Measurements from ENCODE around the gene MAP2K4. TPM values are rescaled to one million over a fixed set of nuclear protein-coding genes. Genes with fewer than 3 reads are reported as not detected.
"Not testable (repeated sequence)": the region's sequence is repeated elsewhere in the genome, so short reads cannot be mapped to it uniquely, and the experiment has no call there.

Gene MAP2K4
- total RNA-seq, 2 donors from 2014 or later: 49.0 to 54.6 TPM

- Histone ChIP-seq H3K9ac (ENCODE audit: extremely low read depth, low read length, poor library complexity, severe bottlenecking) (no peak overlapping the region), H3K4me1 (ENCODE audit: control insufficient read depth, insufficient read depth, low read length) (no peaks in the 10 kb centered on the region), H3K27me3 (ENCODE audit: control insufficient read depth, insufficient read depth, low read length, poor library complexity, severe bottlenecking) (no peaks in the 10 kb centered on the region), H3K27ac (ENCODE audit: low read depth, low read length) (no peak overlapping the region), H3K9me3 (ENCODE audit: control insufficient read depth, low read length) (peaks cover 8% of the 10 kb centered on the region), H3K36me3 (ENCODE audit: control insufficient read depth, insufficient read depth, low read length) (peaks cover 67% of the 10 kb centered on the region), H3K4me3 (ENCODE audit: low read length) (no peak overlapping the region)
- DNase-seq: no peak
- no peak for TF ChIP-seq CTCF (conservative IDR thresholded peaks at IDR 0.05)
- 82% methylated on average over 1 of the region's 1 CpG; no CpG with 5 or more reads in 1 of the 2 experiments for WGBS, 2 experiments (ENCODE audit: insufficient coverage in 1 of 2, insufficient read length in 1 of 2)
- peaks cover 77% of the 10 kb centered on the region for H3K36me3 Mint-ChIP-seq (ENCODE audit: low read depth)
- no peak overlapping the region for H3K27ac Mint-ChIP-seq
- no peak overlapping the region for H3K4me3 Mint-ChIP-seq
- H3K9me3 Mint-ChIP-seq: peaks cover 4% of the 10 kb centered on the region
- H3K27me3 Mint-ChIP-seq (ENCODE audit: insufficient read depth): no peaks in the 10 kb centered on the region
- no peaks in the 10 kb centered on the region for H3K4me1 Mint-ChIP-seq
Measured at GRCh38 chr17:12137859-12138258, 117.2 kb downstream of the MAP2K4 start.

- Histone ChIP-seq H3K9me3 (ENCODE audit: control insufficient read depth, low read length) (peaks cover 8% of the 10 kb centered on the region), H3K9ac (ENCODE audit: extremely low read depth, low read length, poor library complexity, severe bottlenecking) (no peak overlapping the region), H3K36me3 (ENCODE audit: control insufficient read depth, insufficient read depth, low read length) (peaks cover 80% of the 10 kb centered on the region), H3K27me3 (ENCODE audit: control insufficient read depth, insufficient read depth, low read length, poor library complexity, severe bottlenecking) (no peaks in the 10 kb centered on the region), H3K4me1 (ENCODE audit: control insufficient read depth, insufficient read depth, low read length) (no peaks in the 10 kb centered on the region), H3K27ac (ENCODE audit: low read depth, low read length) (no peak overlapping the region), H3K4me3 (ENCODE audit: low read length) (no peak overlapping the region)
- Mint-ChIP-seq H3K36me3 (ENCODE audit: low read depth) (peaks cover 82% of the 10 kb centered on the region), H3K4me1 (no peaks in the 10 kb centered on the region), H3K9me3 (peaks cover 6% of the 10 kb centered on the region), H3K27me3 (ENCODE audit: insufficient read depth) (no peaks in the 10 kb centered on the region), H3K27ac (no peak overlapping the region), H3K4me3 (no peak overlapping the region)
- 95 to 98% methylated on average over 4 to 5 of the region's 5 CpGs for WGBS, 2 experiments (ENCODE audit: insufficient coverage in 1 of 2, insufficient read length in 1 of 2)
- DNase-seq: no peak
- no peak for TF ChIP-seq CTCF (conservative IDR thresholded peaks at IDR 0.05)
Measured at GRCh38 chr17:12140685-12141084, 120.0 kb downstream of the MAP2K4 start.

DNA sequence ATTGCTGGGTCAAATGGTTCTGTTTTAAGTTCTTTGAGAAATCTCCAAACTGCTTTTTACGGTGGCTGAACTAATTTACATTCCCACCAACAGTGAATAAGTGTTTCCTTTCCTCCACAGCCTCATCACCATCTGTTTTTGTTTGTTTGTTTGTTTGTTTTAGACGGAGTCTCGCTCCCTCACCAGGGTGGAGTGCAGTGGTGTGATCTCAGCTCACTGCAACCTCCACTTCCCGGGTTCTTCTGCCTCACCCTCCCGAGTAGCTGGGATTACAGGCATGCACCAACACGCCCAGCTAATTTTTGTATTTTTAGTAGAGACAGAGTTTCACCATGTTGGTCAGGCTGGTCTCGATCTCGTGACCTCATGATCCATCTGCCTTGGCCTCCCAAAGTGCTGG, 141.5 kb downstream of the MAP2K4 start:
- not testable (repeated sequence) for H3K27me3 ChIP-seq (ENCODE audit: control insufficient read depth, insufficient read depth, low read length, poor library complexity, severe bottlenecking); H3K36me3 Mint-ChIP-seq (ENCODE audit: low read depth); H3K4me3 ChIP-seq (ENCODE audit: low read length); H3K9ac ChIP-seq (ENCODE audit: extremely low read depth, low read length, poor library complexity, severe bottlenecking); H3K4me1 ChIP-seq (ENCODE audit: control insufficient read depth, insufficient read depth, low read length); H3K36me3 ChIP-seq (ENCODE audit: control insufficient read depth, insufficient read depth, low read length); H3K4me3 Mint-ChIP-seq; H3K27me3 Mint-ChIP-seq (ENCODE audit: insufficient read depth); DNase-seq; H3K27ac Mint-ChIP-seq; H3K4me1 Mint-ChIP-seq; H3K27ac ChIP-seq (ENCODE audit: low read depth, low read length)
- peaks cover 35% of the 10 kb centered on the region for H3K9me3 Mint-ChIP-seq
- WGBS, 2 experiments (ENCODE audit: insufficient coverage in 1 of 2, insufficient read length in 1 of 2): 89 to 100% methylated on average over 2 to 8 of the region's 8 CpGs
- peaks cover 11% of the 10 kb centered on the region for H3K9me3 ChIP-seq (ENCODE audit: control insufficient read depth, low read length)

DNA sequence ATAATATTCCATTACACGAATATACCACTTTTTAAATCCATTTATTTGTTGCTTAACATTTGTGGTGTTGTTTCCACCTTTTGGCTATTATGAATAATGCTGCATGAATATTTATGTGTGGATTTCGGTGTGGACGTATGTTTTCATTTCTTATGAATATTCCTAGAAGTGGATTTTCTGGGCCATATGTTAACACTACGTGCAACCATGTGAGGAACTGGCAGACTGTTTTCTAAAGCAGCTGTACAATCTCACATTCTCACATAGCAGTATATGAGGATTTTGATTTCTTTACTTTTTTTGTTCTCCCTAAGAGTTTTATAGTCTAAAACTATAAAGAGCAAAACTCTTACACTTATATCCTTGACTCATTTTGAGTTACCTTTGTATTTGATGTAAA, 143.4 kb downstream of the MAP2K4 start:
- no peak overlapping the region for H3K4me3 ChIP-seq (ENCODE audit: low read length)
- no peaks in the 10 kb centered on the region for H3K36me3 ChIP-seq (ENCODE audit: control insufficient read depth, insufficient read depth, low read length)
- WGBS, 2 experiments (ENCODE audit: insufficient coverage in 1 of 2, insufficient read length in 1 of 2): 84% methylated on average over 3 of the region's 4 CpGs; no CpG with 5 or more reads in 1 of the 2 experiments
- H3K9me3 Mint-ChIP-seq: peaks cover 30% of the 10 kb centered on the region
- H3K27me3 Mint-ChIP-seq (ENCODE audit: insufficient read depth): peaks cover 2% of the 10 kb centered on the region
- no peaks in the 10 kb centered on the region for H3K4me1 Mint-ChIP-seq
- no peaks in the 10 kb centered on the region for H3K4me1 ChIP-seq (ENCODE audit: control insufficient read depth, insufficient read depth, low read length)
- no peak overlapping the region for H3K4me3 Mint-ChIP-seq
- H3K27ac ChIP-seq (ENCODE audit: low read depth, low read length): no peak overlapping the region
- H3K9ac ChIP-seq (ENCODE audit: extremely low read depth, low read length, poor library complexity, severe bottlenecking): no peak overlapping the region
- DNase-seq: no peak
- H3K27ac Mint-ChIP-seq: no peak overlapping the region
- no peaks in the 10 kb centered on the region for H3K27me3 ChIP-seq (ENCODE audit: control insufficient read depth, insufficient read depth, low read length, poor library complexity, severe bottlenecking)
- no peak for TF ChIP-seq CTCF (conservative IDR thresholded peaks at IDR 0.05)
- H3K9me3 ChIP-seq (ENCODE audit: control insufficient read depth, low read length): peaks cover 11% of the 10 kb centered on the region
- peaks cover 7% of the 10 kb centered on the region for H3K36me3 Mint-ChIP-seq (ENCODE audit: low read depth)
